Measurements from ENCODE around the gene UBAP1L.
"Not testable (repeated sequence)": the region's sequence is repeated elsewhere in the genome, so short reads cannot be mapped to it uniquely, and the experiment has no call there.

Gene UBAP1L

GRCh38 chr15:65101411-65101890 is 13.5 kb downstream of the UBAP1L start:
- DNase-seq (ENCODE audit: extremely low spot score) = peak; percentile 69
- POLR2A ChIA-PET = no interaction called here

GRCh38 chr15:65100442-65100841 is 14.6 kb downstream of the UBAP1L start:
- DNase-seq (ENCODE audit: extremely low spot score) = no peak
- no peak for TF ChIP-seq CTCF (IDR thresholded peaks at IDR 0.05; ENCODE audit: control extremely low read depth, extremely low read depth, low read depth, missing control alignments)
- ChIA-PET CTCF (interaction anchor here (1.5 to 3.5 kb wide), 6 partner anchors 10 to 46 kb away, joined by 4 to 35 read pairs (median 10); partner anchors contain the start of gene UBAP1L), POLR2A (no interaction called here)

More at GRCh38 chr15:65101411-65101890, 13.5 kb downstream of the UBAP1L start:
- peak; percentile 46 for TF ChIP-seq CTCF (IDR thresholded peaks at IDR 0.05; ENCODE audit: control extremely low read depth, extremely low read depth, low read depth, missing control alignments)
- CTCF ChIA-PET = interaction anchor here (0.8 to 3.5 kb wide), 16 partner anchors 9 to 452 kb away, joined by 3 to 35 read pairs (median 6); partner anchors contain the start of gene UBAP1L

- POLR2A ChIA-PET; DNase-seq (ENCODE audit: extremely low spot score): not testable (repeated sequence)
- CTCF ChIA-PET = interaction anchor here (1.3 to 2.3 kb wide), 4 partner anchors 9 to 38 kb away, joined by 3 to 8 read pairs (median 6); partner anchors contain the start of gene UBAP1L
Measured at GRCh38 chr15:65099801-65100200, 15.2 kb downstream of the UBAP1L start.

- no peak for TF ChIP-seq CTCF (IDR thresholded peaks at IDR 0.05; ENCODE audit: control extremely low read depth, extremely low read depth, low read depth, missing control alignments)
- no peak for DNase-seq (ENCODE audit: extremely low spot score)
- ChIA-PET CTCF (interaction anchor here (1.3 to 1.7 kb wide), 2 partner anchors 9 to 12 kb away, joined by 3 to 4 read pairs; no protein-coding TSS in a partner anchor), POLR2A (no interaction called here)
Measured at GRCh38 chr15:65099336-65099735, 15.7 kb downstream of the UBAP1L start.

GRCh38 chr15:65097651-65098263 is 17.2 kb downstream of the UBAP1L start:
- ChIA-PET CTCF (no interaction called here), POLR2A (no interaction called here)
- no peak for DNase-seq (ENCODE audit: extremely low spot score)
- no peak for TF ChIP-seq CTCF (IDR thresholded peaks at IDR 0.05; ENCODE audit: control extremely low read depth, extremely low read depth, low read depth, missing control alignments)

- no peak for TF ChIP-seq CTCF (IDR thresholded peaks at IDR 0.05; ENCODE audit: control extremely low read depth, extremely low read depth, low read depth, missing control alignments)
- POLR2A ChIA-PET = no interaction called here
- no peak for DNase-seq (ENCODE audit: extremely low spot score)
- CTCF ChIA-PET = interaction anchor here (1.4 kb wide), 1 partner anchor 10 kb away, joined by 5 read pairs; no protein-coding TSS in a partner anchor
Measured at GRCh38 chr15:65096481-65097385, 18.3 kb downstream of the UBAP1L start.
